GM06990 (cell line): Measurements from ENCODE around the gene FASTK.

Experiments
- DNase-seq: peaks from one replicate; pipeline ENCODE4 v3.0.0-alpha.2; 2011; ENCODE audit not compliant: insufficient read length; ENCODE audit errors: extremely low read depth
- H3K27me3 ChIP-seq: replicated peaks from 2 replicates; pipeline ENCODE4 v1.6.0; 2011; ENCODE audit warnings: low read length; ENCODE audit not compliant: control insufficient read depth, insufficient read depth
- H3K36me3 ChIP-seq: 2 replicates; pipeline ENCODE4 v1.5.1; 2011; ENCODE audit warnings: low read length; ENCODE audit not compliant: control insufficient read depth, insufficient read depth
- H3K4me3 ChIP-seq: replicated peaks from 2 replicates; pipeline ENCODE4 v1.5.1; 2011; ENCODE audit warnings: low read depth, mild to moderate bottlenecking, control low read depth, low read length
- TF ChIP-seq, protein P1 (sequence below): IDR thresholded peaks from 2 replicates; pipeline ENCODE4 v1.5.1; 2011; ENCODE audit warnings: low read length, control low read depth, mild to moderate bottlenecking, inconsistent platforms; ENCODE audit not compliant: insufficient read depth, poor library complexity, severe bottlenecking

FASTK gene

DNA sequence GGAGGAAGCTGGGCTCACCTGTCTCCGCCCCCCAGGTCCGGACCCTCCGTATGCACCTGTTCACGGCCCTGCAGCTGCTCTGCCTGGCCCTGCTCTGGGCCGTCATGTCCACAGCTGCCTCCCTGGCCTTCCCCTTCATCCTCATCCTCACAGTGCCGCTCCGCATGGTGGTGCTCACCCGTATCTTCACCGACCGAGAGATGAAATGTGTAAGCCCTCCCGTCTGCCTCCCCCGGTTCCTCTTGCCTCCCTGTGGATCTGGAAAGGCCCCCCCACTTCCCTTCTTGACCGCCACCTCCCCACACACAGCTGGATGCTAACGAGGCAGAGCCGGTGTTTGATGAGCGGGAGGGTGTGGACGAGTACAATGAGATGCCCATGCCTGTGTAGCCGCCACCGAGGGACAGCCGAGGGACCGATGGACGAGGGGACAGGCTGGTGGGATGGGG, 4.6 kb downstream of the FASTK start:
- H3K27me3 ChIP-seq: no peaks in the 10 kb centered on the region
- TF ChIP-seq, protein P1, sequence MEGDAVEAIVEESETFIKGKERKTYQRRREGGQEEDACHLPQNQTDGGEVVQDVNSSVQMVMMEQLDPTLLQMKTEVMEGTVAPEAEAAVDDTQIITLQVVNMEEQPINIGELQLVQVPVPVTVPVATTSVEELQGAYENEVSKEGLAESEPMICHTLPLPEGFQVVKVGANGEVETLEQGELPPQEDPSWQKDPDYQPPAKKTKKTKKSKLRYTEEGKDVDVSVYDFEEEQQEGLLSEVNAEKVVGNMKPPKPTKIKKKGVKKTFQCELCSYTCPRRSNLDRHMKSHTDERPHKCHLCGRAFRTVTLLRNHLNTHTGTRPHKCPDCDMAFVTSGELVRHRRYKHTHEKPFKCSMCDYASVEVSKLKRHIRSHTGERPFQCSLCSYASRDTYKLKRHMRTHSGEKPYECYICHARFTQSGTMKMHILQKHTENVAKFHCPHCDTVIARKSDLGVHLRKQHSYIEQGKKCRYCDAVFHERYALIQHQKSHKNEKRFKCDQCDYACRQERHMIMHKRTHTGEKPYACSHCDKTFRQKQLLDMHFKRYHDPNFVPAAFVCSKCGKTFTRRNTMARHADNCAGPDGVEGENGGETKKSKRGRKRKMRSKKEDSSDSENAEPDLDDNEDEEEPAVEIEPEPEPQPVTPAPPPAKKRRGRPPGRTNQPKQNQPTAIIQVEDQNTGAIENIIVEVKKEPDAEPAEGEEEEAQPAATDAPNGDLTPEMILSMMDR: no peak
- H3K36me3 ChIP-seq: peaks cover 39% of the 10 kb centered on the region
- H3K4me3 ChIP-seq: no peak overlapping the region
- DNase-seq: no peak

DNA sequence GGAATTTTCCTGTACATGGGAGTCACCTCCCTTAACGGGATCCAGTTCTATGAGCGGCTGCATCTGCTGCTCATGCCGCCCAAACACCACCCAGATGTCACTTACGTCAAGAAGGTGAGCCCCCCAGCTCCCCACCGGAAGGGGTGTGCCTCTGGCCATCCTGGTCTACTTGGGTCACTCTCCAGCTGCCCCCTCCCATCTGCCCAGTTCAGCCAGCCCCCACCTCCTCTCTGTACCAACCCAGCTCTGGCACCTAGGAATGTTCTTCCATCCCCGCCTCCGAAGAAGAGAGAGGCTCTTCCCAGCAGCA, 5.0 kb downstream of the FASTK start:
- H3K4me3 ChIP-seq: no peak overlapping the region
- peaks cover 43% of the 10 kb centered on the region for H3K36me3 ChIP-seq

DNA sequence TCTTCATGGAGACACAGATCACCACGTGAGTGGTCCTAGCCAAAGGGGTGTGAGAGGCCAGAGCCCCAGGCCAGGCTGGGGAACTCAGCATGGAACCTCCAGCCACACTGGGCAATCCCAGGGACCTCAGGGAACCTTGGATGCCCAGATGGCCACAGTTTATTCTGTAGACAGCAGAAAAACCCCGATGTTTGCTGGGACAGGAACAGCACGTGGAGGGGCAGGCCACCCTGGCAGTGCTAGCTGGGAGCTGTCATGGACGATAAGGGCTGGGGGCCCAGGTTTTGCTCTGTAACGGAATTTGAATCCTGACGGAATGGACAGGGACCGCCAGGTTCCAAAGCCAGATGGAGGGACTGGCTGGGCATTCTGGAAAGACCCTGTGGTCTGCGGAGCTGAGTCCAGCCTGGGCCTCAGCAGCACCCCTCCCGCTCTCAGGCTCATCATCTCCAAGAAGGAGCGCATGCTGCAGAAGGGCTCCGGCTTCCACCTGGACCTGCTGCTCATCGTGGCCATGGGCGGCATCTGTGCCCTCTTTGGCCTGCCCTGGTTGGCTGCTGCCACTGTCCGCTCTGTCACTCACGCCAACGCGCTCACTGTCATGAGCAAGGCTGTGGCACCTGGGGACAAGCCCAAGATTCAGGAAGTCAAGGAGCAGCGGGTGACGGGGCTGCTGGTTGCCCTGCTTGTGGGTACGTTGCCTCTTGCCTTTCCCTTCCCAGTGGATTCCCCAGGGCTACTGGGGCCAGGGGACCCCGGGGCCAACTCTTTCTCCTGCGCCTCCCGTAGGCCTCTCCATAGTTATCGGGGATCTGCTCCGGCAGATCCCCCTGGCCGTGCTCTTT, 5.6 kb downstream of the FASTK start:
- no peaks in the 10 kb centered on the region for H3K27me3 ChIP-seq
- TF ChIP-seq, protein P1: no peak
- H3K36me3 ChIP-seq: peaks cover 48% of the 10 kb centered on the region
- no peak overlapping the region for H3K4me3 ChIP-seq
- DNase-seq: no peak

More for the DNA sequence above, 5.0 kb downstream of the FASTK start:
- TF ChIP-seq, protein P1: no peak
- DNase-seq: no peak
- no peaks in the 10 kb centered on the region for H3K27me3 ChIP-seq

DNA sequence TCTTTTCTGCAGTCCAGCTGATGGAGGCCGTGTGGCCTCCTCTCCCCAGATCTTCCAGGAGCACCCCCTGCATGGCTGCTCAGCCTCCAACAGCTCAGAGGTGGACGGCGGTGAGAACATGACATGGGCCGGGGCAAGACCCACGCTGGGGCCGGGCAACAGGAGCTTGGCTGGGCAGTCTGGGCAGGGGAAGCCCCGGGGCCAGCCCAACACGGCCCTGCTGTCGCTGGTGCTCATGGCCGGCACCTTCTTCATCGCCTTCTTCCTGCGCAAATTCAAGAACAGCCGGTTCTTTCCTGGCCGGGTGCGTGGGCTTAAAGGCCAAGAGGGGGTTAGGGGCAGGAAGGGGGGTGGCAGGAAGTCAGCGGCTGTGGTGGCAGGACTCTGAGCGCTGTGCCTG, 6.6 kb downstream of the FASTK start:
- no peak for DNase-seq
- H3K27me3 ChIP-seq: no peaks in the 10 kb centered on the region
- peaks cover 55% of the 10 kb centered on the region for H3K36me3 ChIP-seq
- no peak overlapping the region for H3K4me3 ChIP-seq
- TF ChIP-seq, protein P1: no peak

DNA sequence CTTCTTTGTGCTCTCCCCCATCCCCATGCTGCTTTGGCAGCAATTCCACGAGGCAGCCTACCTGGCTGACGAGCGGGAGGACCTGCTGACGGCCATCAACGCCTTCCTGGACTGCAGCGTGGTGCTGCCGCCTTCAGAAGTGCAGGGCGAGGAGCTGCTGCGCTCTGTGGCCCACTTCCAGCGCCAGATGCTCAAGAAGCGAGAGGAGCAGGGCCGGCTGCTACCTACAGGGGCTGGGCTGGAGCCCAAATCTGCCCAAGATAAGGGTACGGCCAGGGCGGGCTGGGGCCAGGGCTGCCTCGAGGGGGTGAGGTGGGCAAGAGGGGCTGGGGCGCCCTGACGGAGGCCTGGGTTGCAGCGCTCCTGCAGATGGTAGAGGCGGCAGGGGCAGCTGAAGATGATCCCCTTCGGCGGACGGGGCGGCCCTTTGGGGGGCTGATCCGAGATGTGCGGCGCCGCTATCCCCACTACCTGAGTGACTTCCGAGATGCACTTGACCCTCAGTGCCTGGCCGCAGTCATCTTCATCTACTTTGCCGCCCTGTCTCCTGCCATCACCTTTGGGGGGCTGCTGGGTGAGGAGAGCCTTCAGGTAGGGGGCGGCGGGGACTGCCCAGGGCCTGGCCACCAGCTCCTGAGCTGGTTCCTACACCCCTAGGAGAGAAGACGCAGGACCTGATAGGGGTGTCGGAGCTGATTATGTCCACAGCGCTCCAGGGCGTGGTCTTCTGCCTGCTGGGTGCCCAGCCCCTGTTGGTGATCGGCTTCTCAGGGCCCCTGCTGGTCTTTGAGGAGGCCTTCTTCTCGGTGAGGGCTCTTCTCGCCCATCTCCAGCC, 9.4 kb downstream of the FASTK start:
- TF ChIP-seq, protein P1: no peak
- DNase-seq: no peak
- H3K36me3 ChIP-seq: peaks cover 47% of the 10 kb centered on the region
- no peaks in the 10 kb centered on the region for H3K27me3 ChIP-seq
- H3K4me3 ChIP-seq: no peak overlapping the region
